ENCODE measurements around the gene COA6. TPM values are rescaled to one million over a fixed set of nuclear protein-coding genes. Genes with fewer than 3 reads are reported as not detected.

COA6 gene, protein sequence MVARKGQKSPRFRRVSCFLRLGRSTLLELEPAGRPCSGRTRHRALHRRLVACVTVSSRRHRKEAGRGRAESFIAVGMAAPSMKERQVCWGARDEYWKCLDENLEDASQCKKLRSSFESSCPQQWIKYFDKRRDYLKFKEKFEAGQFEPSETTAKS
- polyA plus RNA-seq (2013, experiment 1 of 2) = 36.1 TPM
- 36.5 TPM for polyA plus RNA-seq (2013, experiment 2 of 2)

DNA sequence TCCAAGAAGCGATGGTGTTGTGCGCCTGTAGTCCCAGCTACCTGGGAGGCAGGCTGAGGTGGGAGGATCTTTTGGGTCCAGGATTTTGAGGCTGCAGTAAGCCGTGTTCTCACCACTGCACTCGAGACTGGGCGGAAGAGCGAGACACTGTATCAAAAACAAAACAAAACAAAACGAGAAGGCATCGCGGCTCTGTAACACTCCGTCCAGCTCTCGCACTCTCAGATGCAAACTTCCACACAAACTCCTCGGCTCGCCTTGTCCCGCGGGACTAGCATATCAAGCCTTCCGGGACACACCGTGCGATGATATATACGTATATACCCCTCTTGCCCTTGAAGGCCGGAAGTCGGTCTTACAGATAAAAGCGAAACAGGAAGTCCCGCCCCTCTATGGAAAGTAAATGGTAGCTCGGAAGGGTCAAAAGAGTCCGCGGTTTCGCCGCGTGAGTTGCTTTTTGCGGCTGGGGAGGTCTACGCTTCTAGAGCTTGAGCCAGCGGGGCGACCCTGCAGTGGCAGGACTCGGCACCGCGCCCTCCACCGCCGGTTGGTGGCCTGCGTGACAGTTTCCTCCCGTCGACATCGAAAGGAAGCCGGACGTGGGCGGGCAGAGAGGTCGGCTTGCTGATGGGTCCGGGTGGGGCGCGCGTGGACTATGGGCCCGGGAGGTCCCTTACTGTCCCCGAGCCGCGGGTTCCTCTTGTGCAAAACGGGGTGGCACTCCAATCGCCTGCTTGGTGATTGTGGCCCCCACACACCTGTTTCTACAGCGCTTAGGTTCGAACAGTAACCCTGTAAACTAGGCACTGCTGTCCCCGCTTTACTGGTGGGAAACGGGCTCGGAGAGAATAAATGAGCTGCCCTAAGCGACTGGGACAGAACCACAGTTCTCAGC lies at the start of gene COA6:
Gene COA6, plus strand, starts transcription at position 393 of the 895 bp plus-strand sequence. Its CDS starts 11 bp downstream, at position 404.
- Histone ChIP-seq H2BK120ac (ENCODE audit: low read depth, low read length) (no peak within 1 kb of the TSS), H3K18ac (ENCODE audit: low read length) (peak within 1 kb of the TSS; percentile 93), H3K4ac (ENCODE audit: low read length) (no peak within 1 kb of the TSS), H4K91ac (ENCODE audit: low read depth, low read length, poor library complexity) (no peak within 1 kb of the TSS), H3K9me3 (replicated peaks in 1 of 2; ENCODE audit: control insufficient read depth in 2 of 2, insufficient read depth in 1 of 2, low read depth in 1 of 2, low read length in 2 of 2) (no peaks in the 10 kb centered on the region), H2AK5ac (ENCODE audit: low read depth, low read length) (no peak within 1 kb of the TSS), H2BK5ac (ENCODE audit: low read length) (peak within 1 kb of the TSS; percentile 90), H2AFZ (ENCODE audit: low read length) (peak within 1 kb of the TSS; percentile 97), H3K36me3 (replicated peaks in 1 of 2; ENCODE audit: control insufficient read depth in 2 of 2, insufficient read depth in 2 of 2, low read length in 2 of 2) (peaks cover 11 to 35% of the 10 kb centered on the region in 2 donors), H3K23ac (ENCODE audit: low read depth, low read length, poor library complexity) (peak within 1 kb of the TSS; percentile 76), H3K9ac (ENCODE audit: low read depth, low read length, poor library complexity) (peak within 1 kb of the TSS; percentile 97), H3K4me2 (ENCODE audit: insufficient read depth, low read length, poor library complexity, severe bottlenecking) (peak within 1 kb of the TSS; percentile 60), H3K27me3 (ENCODE audit: control insufficient read depth in 3 of 3, insufficient read depth in 3 of 3, low read depth in 1 of 3, low read length in 3 of 3) (peaks cover 0 to 6% (median 0%) of the 10 kb centered on the region in 3 experiments), H2BK12ac (ENCODE audit: low read length) (no peak within 1 kb of the TSS), H3K4me1 (ENCODE audit: control insufficient read depth in 2 of 2, insufficient read depth in 1 of 2, low read depth in 1 of 2, low read length in 2 of 2) (peaks cover 2 to 10% of the 10 kb centered on the region in 2 donors), H3K14ac (ENCODE audit: low read length) (no peak within 1 kb of the TSS), H3K4me3 (ENCODE audit: low read length in 2 of 2) (peak within 1 kb of the TSS; percentile 73 to 86), H3K27ac (replicated peaks; ENCODE audit: low read length) (peak within 1 kb of the TSS; percentile 81), H2BK15ac (ENCODE audit: low read length) (no peak within 1 kb of the TSS), H4K8ac (ENCODE audit: low read depth, low read length) (no peak within 1 kb of the TSS), H3K79me1 (ENCODE audit: low read depth, low read length) (no peaks in the 10 kb centered on the region)
- DNase-seq (ENCODE audit: low spot score) = peak; percentile 92
- no CpG with 5 or more reads among the region's 62 CpGs for WGBS, 2 donors (ENCODE audit: extremely low coverage in 2 of 2, insufficient read length in 2 of 2, insufficient replicate concordance in 1 of 2)

DNA sequence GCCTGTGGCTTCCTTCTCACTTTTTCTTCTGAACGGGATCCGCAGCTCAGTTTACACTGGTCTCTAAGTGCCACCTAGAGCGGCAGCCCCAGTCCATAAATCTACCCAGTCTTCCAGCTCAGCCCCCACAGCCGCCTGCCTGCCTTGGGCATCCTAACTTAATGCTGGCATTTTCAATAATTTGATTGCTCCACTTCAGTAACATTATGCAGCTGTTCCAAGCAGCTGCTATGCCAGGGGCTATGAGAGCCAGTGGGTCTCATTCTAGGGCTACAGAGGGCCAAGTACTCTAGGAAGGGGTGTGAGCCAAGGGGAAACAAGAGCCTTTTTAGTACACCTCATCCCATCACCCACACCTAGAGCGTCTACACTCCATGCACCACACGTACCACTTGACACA lies 48.4 kb upstream of the COA6 start:
- no peak for DNase-seq (ENCODE audit: low spot score)
- no peaks in the 10 kb centered on the region for H3K9me3 ChIP-seq (replicated peaks in 1 of 2; ENCODE audit: control insufficient read depth in 2 of 2, insufficient read depth in 1 of 2, low read depth in 1 of 2, low read length in 2 of 2)
- H3K27ac ChIP-seq (replicated peaks; ENCODE audit: low read length) = no peak overlapping the region
- H3K14ac ChIP-seq (ENCODE audit: low read length) = no peak overlapping the region
- H4K91ac ChIP-seq (ENCODE audit: low read depth, low read length, poor library complexity) = no peak overlapping the region
- no peaks in the 10 kb centered on the region for H3K36me3 ChIP-seq (replicated peaks in 1 of 2; ENCODE audit: control insufficient read depth in 2 of 2, insufficient read depth in 2 of 2, low read length in 2 of 2)
- no peak overlapping the region for H3K18ac ChIP-seq (ENCODE audit: low read length)
- no peak overlapping the region for H3K4me2 ChIP-seq (ENCODE audit: insufficient read depth, low read length, poor library complexity, severe bottlenecking)
- no peak overlapping the region for H4K8ac ChIP-seq (ENCODE audit: low read depth, low read length)
- no peak overlapping the region for H2BK12ac ChIP-seq (ENCODE audit: low read length)
- no peak overlapping the region for H2BK5ac ChIP-seq (ENCODE audit: low read length)
- H2AK5ac ChIP-seq (ENCODE audit: low read depth, low read length) = no peak overlapping the region
- no peaks in the 10 kb centered on the region for H3K79me1 ChIP-seq (ENCODE audit: low read depth, low read length)
- no peak overlapping the region for H3K9ac ChIP-seq (ENCODE audit: low read depth, low read length, poor library complexity)
- no peak overlapping the region for H2BK120ac ChIP-seq (ENCODE audit: low read depth, low read length)
- peaks cover 0 to 3% of the 10 kb centered on the region in 2 donors for H3K4me1 ChIP-seq (ENCODE audit: control insufficient read depth in 2 of 2, insufficient read depth in 1 of 2, low read depth in 1 of 2, low read length in 2 of 2)
- no peak overlapping the region for H2AFZ ChIP-seq (ENCODE audit: low read length)
- no peak overlapping the region for H3K4ac ChIP-seq (ENCODE audit: low read length)
- peak overlapping the region in 1 of 2 donors; percentile 35 for H3K4me3 ChIP-seq (ENCODE audit: low read length in 2 of 2)
- H3K27me3 ChIP-seq (ENCODE audit: control insufficient read depth in 3 of 3, insufficient read depth in 3 of 3, low read depth in 1 of 3, low read length in 3 of 3) = peaks cover 0 to 35% (median 0%) of the 10 kb centered on the region in 3 experiments
- H3K23ac ChIP-seq (ENCODE audit: low read depth, low read length, poor library complexity) = no peak overlapping the region
- WGBS, 2 donors (ENCODE audit: extremely low coverage in 2 of 2, insufficient read length in 2 of 2, insufficient replicate concordance in 1 of 2) = no CpG with 5 or more reads among the region's 6 CpGs
- no peak overlapping the region for H2BK15ac ChIP-seq (ENCODE audit: low read length)

DNA sequence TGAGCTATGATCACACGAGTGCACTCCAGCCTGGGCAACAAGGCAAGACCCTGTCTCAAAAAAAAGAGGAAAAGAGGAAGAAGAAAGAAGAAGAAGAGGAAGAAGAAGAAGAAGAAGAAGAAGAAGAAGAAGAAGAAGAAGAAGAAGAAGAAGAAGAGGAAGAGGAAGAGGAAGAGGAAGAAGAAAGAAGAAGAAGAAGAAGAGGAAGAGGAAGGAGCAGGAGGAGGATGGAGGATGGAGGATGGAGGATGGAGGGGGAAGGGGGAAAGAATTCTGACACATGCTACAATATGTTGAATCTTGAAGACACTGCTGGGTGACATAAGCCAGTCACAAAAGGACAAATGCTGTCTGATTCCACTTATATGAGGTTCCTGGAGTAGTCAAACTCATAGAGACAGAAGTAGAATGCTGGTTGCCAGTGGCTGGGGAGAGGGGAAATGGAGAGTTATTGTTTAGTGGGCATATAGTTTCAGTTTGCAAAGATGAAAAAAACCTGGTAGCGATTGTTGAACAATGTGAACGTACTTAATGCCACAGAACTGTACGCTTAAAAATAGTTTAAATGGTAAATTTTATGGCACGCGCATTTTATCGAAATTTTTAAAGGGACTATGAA lies 47.3 kb upstream of the COA6 start:
- Histone ChIP-seq H4K8ac (ENCODE audit: low read depth, low read length) (no peak overlapping the region), H3K4ac (ENCODE audit: low read length) (no peak overlapping the region), H2BK120ac (ENCODE audit: low read depth, low read length) (no peak overlapping the region), H3K79me1 (ENCODE audit: low read depth, low read length) (no peaks in the 10 kb centered on the region), H2BK15ac (ENCODE audit: low read length) (no peak overlapping the region), H3K9me3 (replicated peaks in 1 of 2; ENCODE audit: control insufficient read depth in 2 of 2, insufficient read depth in 1 of 2, low read depth in 1 of 2, low read length in 2 of 2) (no peaks in the 10 kb centered on the region), H3K9ac (ENCODE audit: low read depth, low read length, poor library complexity) (no peak overlapping the region), H3K4me1 (ENCODE audit: control insufficient read depth in 2 of 2, insufficient read depth in 1 of 2, low read depth in 1 of 2, low read length in 2 of 2) (peaks cover 0 to 3% of the 10 kb centered on the region in 2 donors), H2BK5ac (ENCODE audit: low read length) (no peak overlapping the region), H3K14ac (ENCODE audit: low read length) (no peak overlapping the region), H2AK5ac (ENCODE audit: low read depth, low read length) (no peak overlapping the region), H3K27me3 (ENCODE audit: control insufficient read depth in 3 of 3, insufficient read depth in 3 of 3, low read depth in 1 of 3, low read length in 3 of 3) (peaks cover 0 to 35% (median 0%) of the 10 kb centered on the region in 3 experiments), H3K4me3 (ENCODE audit: low read length in 2 of 2) (no peak overlapping the region), H2BK12ac (ENCODE audit: low read length) (no peak overlapping the region), H3K27ac (replicated peaks; ENCODE audit: low read length) (no peak overlapping the region), H3K4me2 (ENCODE audit: insufficient read depth, low read length, poor library complexity, severe bottlenecking) (no peak overlapping the region), H3K18ac (ENCODE audit: low read length) (no peak overlapping the region), H2AFZ (ENCODE audit: low read length) (peak overlapping the region; percentile 77), H4K91ac (ENCODE audit: low read depth, low read length, poor library complexity) (no peak overlapping the region), H3K36me3 (replicated peaks in 1 of 2; ENCODE audit: control insufficient read depth in 2 of 2, insufficient read depth in 2 of 2, low read length in 2 of 2) (no peaks in the 10 kb centered on the region), H3K23ac (ENCODE audit: low read depth, low read length, poor library complexity) (no peak overlapping the region)
- WGBS, 2 donors (ENCODE audit: extremely low coverage in 2 of 2, insufficient read length in 2 of 2, insufficient replicate concordance in 1 of 2) = no CpG with 5 or more reads among the region's 7 CpGs
- DNase-seq (ENCODE audit: low spot score) = no peak

Measured in neuronal stem cell (in vitro differentiated cells).